T-helper 1 cell treated with Interleukin-12 subunit alpha and Interleukin-12 subunit beta and Interleukin-4 antibody, amounts not matched to agents 30 ng/mL and 1 ng/mL, for 36 hours (primary cell): ENCODE results near the gene CDC42EP5. TPM values are rescaled to one million over a fixed set of nuclear protein-coding genes. Genes with fewer than 3 reads are reported as not detected.

ENCODE experiments used
- total RNA-seq: library from RNA; stranded (reverse); gene quantifications from 2 replicates; pipeline ENCODE4 v1.2.3, GENCODE V29; 2022

CDC42EP5 gene
- total RNA-seq, 1 donor from 2014 or later, result not detected

Other genes with a start within 250 kb of the CDC42EP5 start
- 0.63 and 1.1 TPM in 2 replicates for gene LILRA6, start 230.5 kb downstream of the CDC42EP5 start, total RNA-seq
- not detected in 2 replicates for gene LILRB5, start 216.0 kb downstream of the CDC42EP5 start, total RNA-seq
- not detected in 2 replicates for gene LILRB2, start 192.2 kb downstream of the CDC42EP5 start, total RNA-seq
- gene LILRA5, start 160.1 kb downstream of the CDC42EP5 start, total RNA-seq, result not detected in 2 replicates
- not detected in 2 replicates for gene LILRA4, start 134.1 kb downstream of the CDC42EP5 start, total RNA-seq
- 94.0 and 99.5 TPM in 2 replicates for gene LAIR1, start 108.4 kb downstream of the CDC42EP5 start, total RNA-seq
- 2.2 and 2.4 TPM in 2 replicates for gene TTYH1, start 57.8 kb downstream of the CDC42EP5 start, total RNA-seq
- 199 and 214 TPM in 2 replicates for gene LENG8, start 24.1 kb downstream of the CDC42EP5 start, total RNA-seq
- 6.0 and 7.1 TPM in 2 replicates for gene LENG9, start 9.5 kb downstream of the CDC42EP5 start, total RNA-seq
- 12.0 and 16.2 TPM in 2 replicates for gene LAIR2, start 29.5 kb upstream of the CDC42EP5 start, total RNA-seq
- gene LILRA2, start 100.5 kb upstream of the CDC42EP5 start, total RNA-seq, result 0.15 TPM in 1 of 2 replicates, not detected in the other
- not detected in 2 replicates for gene LILRA1, start 120.3 kb upstream of the CDC42EP5 start, total RNA-seq
- gene LILRB1, start 157.2 kb upstream of the CDC42EP5 start, total RNA-seq, result not detected in 2 replicates
- gene LILRB4, start 189.7 kb upstream of the CDC42EP5 start, total RNA-seq, result 0.22 TPM in 1 of 2 replicates, not detected in the other